ENCODE results near the gene STAMBPL1.

GRCh38 chr10:88889559-88890337 lies 9.7 kb downstream of the STAMBPL1 start:
- TF ChIP-seq SP1 (IDR thresholded peaks at IDR 0.05): no peak
- TF ChIP-seq L3MBTL2 (conservative IDR thresholded peaks at IDR 0.05): no peak
- TF ChIP-seq BHLHE40 (IDR thresholded peaks at IDR 0.05; ENCODE audit: borderline replicate concordance): no peak
- no peak for TF ChIP-seq HDGF (IDR thresholded peaks at IDR 0.05; ENCODE audit: borderline replicate concordance)
- TF ChIP-seq ELF4 (IDR thresholded peaks at IDR 0.05): no peak
- no peak for TF ChIP-seq CTBP1 (IDR thresholded peaks at IDR 0.05; ENCODE audit: borderline replicate concordance)
- TF ChIP-seq FOXA1 (IDR thresholded peaks at IDR 0.05): no peak
- no peak for TF ChIP-seq PKNOX1 (IDR thresholded peaks at IDR 0.05)
